ENCODE measurements around the gene MAK. TPM values are rescaled to one million over a fixed set of nuclear protein-coding genes. Genes with fewer than 3 reads are reported as not detected.

Gene MAK
- total and polyA plus RNA-seq, 2 donors (not counting 1 experiment from before 2014, with no cell fraction given): 0.04 TPM; not detected in 1

DNA sequence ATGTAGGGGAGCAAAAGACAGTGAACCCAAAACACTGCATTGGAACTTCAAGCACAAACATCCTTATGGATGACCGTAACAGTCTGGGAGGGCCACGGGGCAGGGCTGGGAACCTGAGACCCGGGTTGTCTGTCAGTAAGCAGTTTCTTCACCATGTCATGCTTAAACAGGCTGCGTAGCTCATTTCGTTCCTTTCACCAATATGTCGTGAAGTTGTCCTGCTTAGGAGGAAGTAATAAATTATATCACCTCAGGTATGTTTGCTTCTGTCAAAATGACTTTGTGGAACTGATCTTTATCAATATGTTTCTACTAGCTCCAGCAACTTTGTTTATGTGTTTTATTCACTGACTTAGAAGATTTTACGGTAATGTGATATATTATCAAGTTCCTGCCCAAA is 12.4 kb upstream of the MAK start:
- Histone ChIP-seq H3K9ac (ENCODE audit: low read length) (no peak overlapping the region), H3K4me3 (ENCODE audit: control extremely low read depth in 1 of 5, extremely low read depth in 1 of 5, insufficient read depth in 1 of 5, low read depth in 2 of 5, low read length in 4 of 5) (no peak overlapping the region), H3K4me1 (ENCODE audit: control insufficient read depth in 2 of 2, insufficient read depth in 2 of 2, low read length in 2 of 2) (no peaks in the 10 kb centered on the region), H3K27ac (ENCODE audit: low read length in 2 of 2) (no peak overlapping the region), H2AFZ (ENCODE audit: insufficient read depth, low read depth, low read length, poor library complexity, severe bottlenecking) (no peak overlapping the region), H3K27me3 (replicated peaks in 1 of 4; ENCODE audit: control extremely low read depth in 1 of 4, control insufficient read depth in 3 of 4, insufficient read depth in 4 of 4, low read length in 3 of 4) (no peaks in the 10 kb centered on the region), H3K4me2 (replicated peaks; ENCODE audit: low read depth, low read length, poor library complexity, severe bottlenecking) (no peak overlapping the region), H3K36me3 (replicated peaks in 1 of 2; ENCODE audit: control extremely low read depth in 1 of 2, control insufficient read depth in 1 of 2, extremely low read depth in 1 of 2, insufficient read depth in 2 of 2, low read length in 1 of 2) (no peaks in the 10 kb centered on the region), H4K20me1 (ENCODE audit: control insufficient read depth, insufficient read depth, low read length, poor library complexity, severe bottlenecking) (no peaks in the 10 kb centered on the region), H3K9me3 (ENCODE audit: control extremely low read depth in 1 of 3, control insufficient read depth in 2 of 3, insufficient read depth in 1 of 3, low read length in 2 of 3) (peaks cover 0 to 11% (median 8%) of the 10 kb centered on the region in 3 donors), H3K79me2 (ENCODE audit: control insufficient read depth, insufficient read depth, low read length) (no peaks in the 10 kb centered on the region)
- Mint-ChIP-seq H3K27ac (no peak overlapping the region), H3K4me3 (no peak overlapping the region), H3K4me1 (peaks cover 6% of the 10 kb centered on the region), H3K9me3 (ENCODE audit: insufficient read depth) (peaks cover 11% of the 10 kb centered on the region), H3K27me3 (peaks cover 3% of the 10 kb centered on the region)
- ATAC-seq (ENCODE audit: low read depth) (no peak), DNase-seq (no peak)
- intact Hi-C loops (cut with micrococcal nuclease): no loop called here
- CTCF ChIA-PET: interaction anchor here (0.7 to 1.5 kb wide), 2 partner anchors 9 to 18 kb away, joined by 3 read pairs; no protein-coding TSS in a partner anchor
- no peak for TF ChIP-seq EZH2 (IDR thresholded peaks at IDR 0.05; ENCODE audit: borderline replicate concordance, insufficient read depth, low read depth, low read length, poor library complexity, severe bottlenecking)
- TF ChIP-seq, protein P1, sequence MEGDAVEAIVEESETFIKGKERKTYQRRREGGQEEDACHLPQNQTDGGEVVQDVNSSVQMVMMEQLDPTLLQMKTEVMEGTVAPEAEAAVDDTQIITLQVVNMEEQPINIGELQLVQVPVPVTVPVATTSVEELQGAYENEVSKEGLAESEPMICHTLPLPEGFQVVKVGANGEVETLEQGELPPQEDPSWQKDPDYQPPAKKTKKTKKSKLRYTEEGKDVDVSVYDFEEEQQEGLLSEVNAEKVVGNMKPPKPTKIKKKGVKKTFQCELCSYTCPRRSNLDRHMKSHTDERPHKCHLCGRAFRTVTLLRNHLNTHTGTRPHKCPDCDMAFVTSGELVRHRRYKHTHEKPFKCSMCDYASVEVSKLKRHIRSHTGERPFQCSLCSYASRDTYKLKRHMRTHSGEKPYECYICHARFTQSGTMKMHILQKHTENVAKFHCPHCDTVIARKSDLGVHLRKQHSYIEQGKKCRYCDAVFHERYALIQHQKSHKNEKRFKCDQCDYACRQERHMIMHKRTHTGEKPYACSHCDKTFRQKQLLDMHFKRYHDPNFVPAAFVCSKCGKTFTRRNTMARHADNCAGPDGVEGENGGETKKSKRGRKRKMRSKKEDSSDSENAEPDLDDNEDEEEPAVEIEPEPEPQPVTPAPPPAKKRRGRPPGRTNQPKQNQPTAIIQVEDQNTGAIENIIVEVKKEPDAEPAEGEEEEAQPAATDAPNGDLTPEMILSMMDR (IDR thresholded peaks at IDR 0.05): no peak
- POLR2A ChIA-PET: no interaction called here
- WGBS (ENCODE audit: insufficient coverage): 67% methylated on average over 3 of the region's 7 CpGs

- H3K4me1 Mint-ChIP-seq: peaks cover 3% of the 10 kb centered on the region
- ATAC-seq (ENCODE audit: low read depth): no peak
- no peak overlapping the region for H3K27ac Mint-ChIP-seq
- H3K4me3 Mint-ChIP-seq: no peak overlapping the region
- WGBS (ENCODE audit: insufficient coverage): 85% methylated on average over 2 of the region's 4 CpGs
- no peak overlapping the region for H2AFZ ChIP-seq (ENCODE audit: insufficient read depth, low read depth, low read length, poor library complexity, severe bottlenecking)
- peaks cover 0 to 8% (median 7%) of the 10 kb centered on the region in 3 donors for H3K9me3 ChIP-seq (ENCODE audit: control extremely low read depth in 1 of 3, control insufficient read depth in 2 of 3, insufficient read depth in 1 of 3, low read length in 2 of 3)
- no peak overlapping the region for H3K27ac ChIP-seq (ENCODE audit: low read length in 2 of 2)
- no peaks in the 10 kb centered on the region for H3K36me3 ChIP-seq (replicated peaks in 1 of 2; ENCODE audit: control extremely low read depth in 1 of 2, control insufficient read depth in 1 of 2, extremely low read depth in 1 of 2, insufficient read depth in 2 of 2, low read length in 1 of 2)
- intact Hi-C loops (cut with micrococcal nuclease): no loop called here
- no peaks in the 10 kb centered on the region for H3K4me1 ChIP-seq (ENCODE audit: control insufficient read depth in 2 of 2, insufficient read depth in 2 of 2, low read length in 2 of 2)
- no peak overlapping the region for H3K9ac ChIP-seq (ENCODE audit: low read length)
- H3K27me3 Mint-ChIP-seq: peaks cover 3% of the 10 kb centered on the region
- TF ChIP-seq, protein P1 (IDR thresholded peaks at IDR 0.05): no peak
- TF ChIP-seq EZH2 (IDR thresholded peaks at IDR 0.05; ENCODE audit: borderline replicate concordance, insufficient read depth, low read depth, low read length, poor library complexity, severe bottlenecking): no peak
- ChIA-PET POLR2A (no interaction called here), CTCF (interaction anchor here (0.7 to 1.5 kb wide), 2 partner anchors 8 to 18 kb away, joined by 3 read pairs; no protein-coding TSS in a partner anchor)
- H3K4me2 ChIP-seq (replicated peaks; ENCODE audit: low read depth, low read length, poor library complexity, severe bottlenecking): no peak overlapping the region
- no peaks in the 10 kb centered on the region for H4K20me1 ChIP-seq (ENCODE audit: control insufficient read depth, insufficient read depth, low read length, poor library complexity, severe bottlenecking)
- H3K79me2 ChIP-seq (ENCODE audit: control insufficient read depth, insufficient read depth, low read length): no peaks in the 10 kb centered on the region
- no peak overlapping the region for H3K4me3 ChIP-seq (ENCODE audit: control extremely low read depth in 1 of 5, extremely low read depth in 1 of 5, insufficient read depth in 1 of 5, low read depth in 2 of 5, low read length in 4 of 5)
- no peaks in the 10 kb centered on the region for H3K27me3 ChIP-seq (replicated peaks in 1 of 4; ENCODE audit: control extremely low read depth in 1 of 4, control insufficient read depth in 3 of 4, insufficient read depth in 4 of 4, low read length in 3 of 4)
- H3K9me3 Mint-ChIP-seq (ENCODE audit: insufficient read depth): peaks cover 11% of the 10 kb centered on the region
- no peak for DNase-seq
Observed at GRCh38 chr6:10849901-10850300, 11.6 kb upstream of the MAK start.
